CD4-positive, alpha-beta T cell treated with Interleukin-2 at 100 ng/mL for 4 hours (primary cell): Measurements from ENCODE around the gene PROZ.

ENCODE experiments used
- DNase-seq: peaks from one replicate; pipeline ENCODE4 v3.0.0-alpha.2; 2020; ENCODE audit warnings: low spot score

The PROZ gene

GRCh38 chr13:113141601-113141970, 16.9 kb upstream of the PROZ start:
- DNase-seq = no peak

GRCh38 chr13:113142876-113143275, 15.6 kb upstream of the PROZ start:
- DNase-seq = no peak

DNA sequence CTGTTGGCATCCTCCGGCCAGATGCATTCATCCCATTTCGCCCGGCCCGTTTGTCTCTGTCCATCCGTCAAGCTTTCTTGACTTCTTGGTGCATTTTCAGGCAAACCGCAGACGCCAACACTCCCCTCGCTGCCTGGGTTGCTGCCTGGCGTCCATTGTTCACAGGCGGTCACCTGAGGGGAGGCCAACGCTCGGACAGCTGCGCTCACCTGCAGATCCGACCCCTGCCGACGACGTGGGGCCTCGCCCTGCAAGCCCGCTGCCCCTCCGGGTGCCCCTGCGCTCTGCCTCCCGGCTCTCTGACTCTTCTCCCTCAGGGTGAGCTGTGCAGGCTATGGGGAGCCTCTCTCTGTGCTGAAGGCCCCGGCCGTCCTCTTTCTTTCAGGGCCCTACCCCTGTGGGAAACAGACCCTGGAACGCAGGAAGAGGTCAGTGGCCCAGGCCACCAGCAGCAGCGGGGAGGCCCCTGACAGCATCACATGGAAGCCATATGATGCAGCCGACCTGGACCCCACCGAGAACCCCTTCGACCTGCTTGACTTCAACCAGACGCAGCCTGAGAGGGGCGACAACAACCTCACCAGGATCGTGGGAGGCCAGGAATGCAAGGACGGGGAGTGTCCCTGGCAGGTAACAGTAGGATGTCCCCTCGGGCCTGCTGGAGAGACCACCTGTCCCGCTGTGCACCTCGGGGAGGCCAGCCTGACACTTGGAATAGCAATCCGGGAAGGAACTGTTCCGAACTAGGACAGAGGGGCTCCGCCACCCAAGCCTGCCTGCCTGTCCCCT, 14.8 kb upstream of the PROZ start:
- DNase-seq = no peak

DNA sequence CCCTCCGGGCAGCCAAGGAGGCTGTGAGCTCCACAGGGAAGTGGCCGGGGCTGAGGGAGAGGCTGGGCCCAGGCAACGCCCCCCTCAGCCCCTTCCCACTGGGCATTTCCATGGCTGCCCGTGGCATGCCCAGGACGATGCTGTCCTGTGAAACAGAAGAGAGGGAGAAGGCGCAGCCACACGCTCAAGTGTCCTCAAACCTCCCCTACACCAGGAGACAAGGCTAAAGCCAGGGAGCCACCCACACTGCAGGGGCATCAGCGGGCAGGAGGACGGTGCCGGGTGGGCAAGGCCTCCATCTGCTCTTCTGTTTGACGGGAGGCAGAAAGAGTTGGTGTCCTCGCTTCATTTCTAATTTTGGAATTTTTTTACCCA, 14.2 kb upstream of the PROZ start:
- no peak for DNase-seq

GRCh38 chr13:113145496-113145895, 13.0 kb upstream of the PROZ start:
- no peak for DNase-seq

DNA sequence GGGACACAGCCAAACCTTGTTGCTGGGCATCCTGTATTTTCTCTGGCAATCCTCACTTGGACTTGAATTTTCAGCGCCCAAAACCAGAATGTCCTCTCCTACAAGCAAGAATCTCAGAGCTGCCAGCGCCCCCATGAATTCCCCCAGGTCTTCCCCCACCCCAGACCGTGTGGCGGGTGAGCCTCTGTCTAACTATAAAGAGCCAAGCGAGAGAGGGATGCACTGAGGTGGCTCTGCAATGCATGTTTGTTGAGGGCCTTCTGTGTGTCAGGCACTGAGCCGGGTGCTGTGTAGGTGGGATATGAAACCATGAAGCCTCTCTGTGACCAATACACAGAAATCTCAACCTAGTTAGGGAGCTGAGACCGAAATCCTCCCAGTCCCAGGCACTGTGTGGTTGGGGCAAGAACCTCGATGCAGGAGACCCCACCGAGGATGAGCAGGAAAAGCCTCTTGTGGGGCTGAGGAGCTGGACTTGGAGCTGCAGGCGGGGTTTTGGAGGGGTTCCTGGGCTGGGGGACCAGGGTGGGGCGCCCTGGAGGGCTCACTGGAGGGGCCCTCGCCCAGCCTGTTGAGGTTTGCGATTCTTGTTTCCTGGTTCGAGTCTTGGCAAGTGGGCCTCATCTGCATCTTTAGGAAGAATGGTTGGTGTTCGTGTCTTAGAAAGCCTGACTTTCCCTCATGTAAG, 12.4 kb upstream of the PROZ start:
- no peak for DNase-seq

DNA sequence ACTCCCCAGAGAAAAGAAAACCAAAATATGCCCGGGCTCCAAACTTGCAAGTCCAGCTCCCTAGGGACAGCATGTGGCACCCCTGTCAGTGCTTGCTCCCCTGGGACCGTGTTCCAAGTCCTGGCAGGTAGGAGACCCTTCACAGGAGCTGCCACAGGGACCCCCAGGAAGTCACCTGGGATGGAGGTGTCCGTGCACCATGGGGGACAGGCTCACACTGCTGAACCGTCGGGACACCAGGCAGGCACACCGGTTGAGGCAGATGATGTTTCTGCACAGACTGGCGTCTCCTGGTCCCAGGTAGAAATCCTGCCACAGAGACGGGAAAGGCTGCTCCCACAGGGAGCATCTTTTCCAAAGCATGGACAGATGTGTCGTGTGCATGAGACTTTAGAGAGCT, 11.7 kb upstream of the PROZ start:
- DNase-seq = no peak

DNA sequence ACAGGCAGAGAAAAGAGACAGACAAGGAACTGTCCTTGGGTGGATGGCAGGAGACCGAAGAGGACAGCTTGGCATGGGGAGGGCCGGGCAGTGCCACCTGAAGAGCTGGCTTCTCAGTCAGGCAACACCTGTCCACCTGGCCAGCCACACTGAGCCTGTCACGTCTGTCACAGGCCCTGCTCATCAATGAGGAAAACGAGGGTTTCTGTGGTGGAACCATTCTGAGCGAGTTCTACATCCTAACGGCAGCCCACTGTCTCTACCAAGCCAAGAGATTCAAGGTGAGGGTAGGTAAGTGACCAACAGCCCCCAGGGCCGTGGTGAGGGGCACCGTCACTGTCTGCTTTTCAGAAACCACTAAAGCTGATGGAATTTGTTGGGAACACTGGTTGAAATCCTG, 11.2 kb upstream of the PROZ start:
- no peak for DNase-seq

DNA sequence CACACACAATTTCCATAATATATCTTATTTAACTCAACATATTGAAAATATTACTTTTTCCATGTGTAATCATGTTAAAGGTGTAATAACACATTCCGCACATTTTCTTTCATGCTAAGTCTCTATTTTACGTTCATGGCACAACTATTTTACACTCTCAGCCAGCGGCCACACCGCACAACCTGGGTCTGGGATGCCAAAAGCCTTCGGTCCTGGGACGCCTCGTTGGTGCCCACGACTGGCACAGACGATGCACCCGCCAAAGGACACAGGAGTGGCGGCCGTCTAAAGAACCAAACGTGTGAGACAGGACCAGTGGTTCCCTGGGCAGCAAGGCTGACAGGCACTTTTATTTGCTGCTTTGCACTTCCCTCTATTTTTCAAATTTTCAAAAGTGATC, 10.0 kb upstream of the PROZ start:
- no peak for DNase-seq

DNA sequence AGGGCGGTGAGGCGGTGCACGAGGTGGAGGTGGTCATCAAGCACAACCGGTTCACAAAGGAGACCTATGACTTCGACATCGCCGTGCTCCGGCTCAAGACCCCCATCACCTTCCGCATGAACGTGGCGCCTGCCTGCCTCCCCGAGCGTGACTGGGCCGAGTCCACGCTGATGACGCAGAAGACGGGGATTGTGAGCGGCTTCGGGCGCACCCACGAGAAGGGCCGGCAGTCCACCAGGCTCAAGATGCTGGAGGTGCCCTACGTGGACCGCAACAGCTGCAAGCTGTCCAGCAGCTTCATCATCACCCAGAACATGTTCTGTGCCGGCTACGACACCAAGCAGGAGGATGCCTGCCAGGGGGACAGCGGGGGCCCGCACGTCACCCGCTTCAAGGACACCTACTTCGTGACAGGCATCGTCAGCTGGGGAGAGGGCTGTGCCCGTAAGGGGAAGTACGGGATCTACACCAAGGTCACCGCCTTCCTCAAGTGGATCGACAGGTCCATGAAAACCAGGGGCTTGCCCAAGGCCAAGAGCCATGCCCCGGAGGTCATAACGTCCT, 9.4 kb upstream of the PROZ start:
- DNase-seq = no peak

- DNase-seq = no peak
Measured at GRCh38 chr13:113149711-113150549, 8.5 kb upstream of the PROZ start.

- no peak for DNase-seq
Measured at GRCh38 chr13:113150550-113151365, 7.7 kb upstream of the PROZ start.

DNA sequence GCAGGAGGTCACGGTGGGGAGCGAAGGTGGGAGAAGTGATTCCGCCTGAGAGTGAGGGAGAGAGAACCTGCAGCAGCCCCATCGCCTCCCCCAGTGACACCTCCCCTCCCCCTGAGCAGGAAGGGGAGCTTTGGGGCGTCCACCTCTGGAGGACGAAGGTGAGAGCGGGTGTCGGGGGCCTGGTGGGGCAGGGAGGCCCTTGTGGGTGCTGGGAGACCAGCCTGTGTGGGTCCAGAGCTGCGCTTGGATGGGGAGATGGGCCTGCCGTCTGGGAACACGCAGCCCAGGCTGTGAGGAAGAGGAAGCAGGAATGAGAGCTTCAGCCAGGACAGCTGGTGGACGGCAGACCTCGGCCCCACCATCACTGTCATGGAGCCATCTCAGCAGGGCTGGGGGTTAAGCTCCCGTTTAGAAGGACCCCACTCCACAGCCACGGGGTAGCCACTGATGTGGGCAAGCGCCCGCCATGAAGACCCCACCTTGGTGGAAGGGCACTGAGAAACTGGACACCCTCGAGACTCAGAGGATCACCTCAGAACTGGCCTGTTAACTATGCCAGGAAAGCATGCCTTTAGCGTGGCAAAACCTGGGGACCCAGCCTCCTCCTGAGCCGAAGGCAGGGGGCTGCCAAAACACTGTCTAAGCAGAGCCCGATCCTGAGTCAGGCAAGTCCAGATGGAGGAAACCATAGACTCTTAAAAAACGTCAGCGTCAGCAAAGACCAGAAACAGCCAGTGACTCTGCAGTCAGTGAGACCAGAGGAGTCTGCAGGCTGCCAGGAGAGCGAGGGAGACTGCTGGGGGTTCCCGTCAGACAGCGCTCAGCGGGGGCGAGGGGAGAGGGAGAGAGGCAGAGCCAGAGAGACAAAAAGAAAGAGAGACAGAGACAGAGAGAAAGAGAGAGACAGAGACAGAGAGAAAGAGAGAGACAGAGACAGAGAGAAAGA, 6.4 kb upstream of the PROZ start:
- peak; percentile 16 for DNase-seq

DNA sequence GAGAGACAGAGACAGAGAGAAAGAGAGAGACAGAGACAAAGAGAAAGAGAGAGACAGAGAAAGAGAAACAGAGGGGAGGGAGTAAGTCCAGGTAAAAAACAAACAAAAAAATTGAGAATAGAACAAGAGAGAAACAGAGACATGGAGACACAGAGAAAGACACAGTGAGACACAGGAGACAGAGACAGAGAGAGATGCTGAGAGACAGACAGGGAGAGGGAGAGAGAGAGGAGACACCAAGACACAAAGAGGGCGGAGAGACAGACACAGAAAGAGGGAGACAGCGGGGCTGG, 5.8 kb upstream of the PROZ start:
- no peak for DNase-seq

DNA sequence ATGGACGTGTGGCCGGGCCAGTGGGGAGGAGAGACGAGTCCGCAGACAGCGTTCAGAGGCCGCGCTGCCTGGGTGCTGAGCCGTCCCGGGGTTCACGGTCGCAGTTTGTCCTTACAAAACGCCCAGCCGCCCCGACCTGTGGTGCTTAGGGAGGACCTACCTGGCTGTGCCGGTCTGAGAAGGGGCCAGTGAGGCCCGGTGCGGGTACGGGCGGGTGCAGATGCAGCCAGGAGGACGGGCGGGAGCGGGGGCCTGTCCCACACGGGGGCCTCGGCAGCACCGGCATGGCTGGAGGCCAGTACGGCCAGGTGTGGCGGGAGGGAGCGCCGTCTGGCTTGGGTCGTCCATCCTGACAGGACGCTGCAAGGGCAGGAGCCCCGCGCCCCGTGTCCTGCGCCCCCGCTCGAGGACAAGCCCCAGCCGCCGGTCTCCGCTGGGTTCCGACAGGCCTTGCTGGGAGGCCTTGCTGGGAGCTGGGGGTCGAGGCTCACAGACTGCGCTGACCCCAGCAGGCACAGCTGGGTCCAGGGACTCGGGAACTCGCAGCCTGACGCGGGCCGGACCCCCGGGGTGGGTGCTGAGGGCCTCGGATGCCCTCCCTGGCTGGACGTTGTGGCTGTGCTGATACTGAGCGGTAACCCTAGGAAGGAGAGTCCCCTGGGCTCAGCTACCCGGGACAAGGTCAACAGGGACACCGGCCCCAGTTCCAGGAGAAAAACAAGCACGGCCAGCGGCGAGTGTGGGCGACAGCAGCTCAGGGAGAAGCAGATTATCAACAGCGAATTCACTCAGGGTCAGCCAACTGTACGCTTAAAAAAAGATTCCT, 5.3 kb upstream of the PROZ start:
- DNase-seq = no peak

GRCh38 chr13:113153810-113154748, 4.4 kb upstream of the PROZ start:
- DNase-seq = peak; percentile 54

- no peak for DNase-seq
Measured at GRCh38 chr13:113155201-113155600, 3.2 kb upstream of the PROZ start.

- DNase-seq = no peak
Measured at GRCh38 chr13:113155982-113156655, 2.3 kb upstream of the PROZ start.
